ENCODE results near the gene ATOH8. TPM values are rescaled to one million over a fixed set of nuclear protein-coding genes. Genes with fewer than 3 reads are reported as not detected.
"Not testable (repeated sequence)": the region's sequence is repeated elsewhere in the genome, so short reads cannot be mapped to it uniquely, and the experiment has no call there.

Gene ATOH8
- total and polyA plus RNA-seq, 2 donors from 2014 or later, result 11.2 to 18.6 TPM

- no peak overlapping the region for H3K4me3 ChIP-seq (ENCODE audit: low read length in 3 of 3)
- H3K9me3 ChIP-seq (ENCODE audit: control insufficient read depth in 2 of 3, insufficient read depth in 1 of 3, low read length in 3 of 3), result no peaks in the 10 kb centered on the region
- H3K27ac ChIP-seq (ENCODE audit: low read depth in 2 of 2, low read length in 2 of 2), result peak overlapping the region; percentile 16 to 70
- intact Hi-C loops (cut with DNase I), result no loop called here
- H3K4me1 ChIP-seq (ENCODE audit: control insufficient read depth in 2 of 3, insufficient read depth in 2 of 3, low read depth in 1 of 3, low read length in 3 of 3), result peaks cover 0 to 13% (median 3%) of the 10 kb centered on the region in 3 donors
- no peak overlapping the region for H3K9ac ChIP-seq (ENCODE audit: low read length in 3 of 3)
- H3K27me3 ChIP-seq (ENCODE audit: control insufficient read depth, insufficient read depth, low read length), result no peaks in the 10 kb centered on the region
- FAIRE-seq, result no peak
- H3K36me3 ChIP-seq (ENCODE audit: control insufficient read depth in 2 of 3, insufficient read depth in 3 of 3, low read length in 3 of 3), result no peaks in the 10 kb centered on the region
- no peak for DNase-seq
- no peak for TF ChIP-seq CTCF (IDR thresholded peaks at IDR 0.05; ENCODE audit: borderline replicate concordance, extremely low read depth, insufficient read depth)
These were observed 41.5 kb upstream of the ATOH8 start for GRCh38 chr2:85712336-85712735.

GRCh38 chr2:85712849-85713612 is 40.8 kb upstream of the ATOH8 start:
- DNase-seq (peak in 3 of 5 donors; percentile 57 to 71 (median 64)), FAIRE-seq (no peak)
- Histone ChIP-seq H3K36me3 (ENCODE audit: control insufficient read depth in 2 of 3, insufficient read depth in 3 of 3, low read length in 3 of 3) (no peaks in the 10 kb centered on the region), H3K27me3 (ENCODE audit: control insufficient read depth, insufficient read depth, low read length) (no peaks in the 10 kb centered on the region), H3K9me3 (ENCODE audit: control insufficient read depth in 2 of 3, insufficient read depth in 1 of 3, low read length in 3 of 3) (no peaks in the 10 kb centered on the region), H3K4me3 (ENCODE audit: low read length in 3 of 3) (no peak overlapping the region), H3K4me1 (ENCODE audit: control insufficient read depth in 2 of 3, insufficient read depth in 2 of 3, low read depth in 1 of 3, low read length in 3 of 3) (peaks cover 0 to 10% (median 3%) of the 10 kb centered on the region in 3 donors), H3K9ac (ENCODE audit: low read length in 3 of 3) (no peak overlapping the region), H3K27ac (ENCODE audit: low read depth in 2 of 2, low read length in 2 of 2) (peak overlapping the region in 1 of 2 donors; percentile 70)
- TF ChIP-seq CTCF (IDR thresholded peaks at IDR 0.05; ENCODE audit: borderline replicate concordance, extremely low read depth, insufficient read depth), result no peak
- intact Hi-C loops (cut with DNase I), result no loop called here

- no peaks in the 10 kb centered on the region for H3K36me3 ChIP-seq (ENCODE audit: control insufficient read depth in 2 of 3, insufficient read depth in 3 of 3, low read length in 3 of 3)
- DNase-seq (no peak), FAIRE-seq (no peak)
- H3K9ac ChIP-seq (ENCODE audit: low read length in 3 of 3), result no peak overlapping the region
- no peak overlapping the region for H3K4me3 ChIP-seq (ENCODE audit: low read length in 3 of 3)
- no peaks in the 10 kb centered on the region for H3K27me3 ChIP-seq (ENCODE audit: control insufficient read depth, insufficient read depth, low read length)
- no peak for TF ChIP-seq CTCF (IDR thresholded peaks at IDR 0.05; ENCODE audit: borderline replicate concordance, extremely low read depth, insufficient read depth)
- H3K27ac ChIP-seq (ENCODE audit: low read depth in 2 of 2, low read length in 2 of 2), result no peak overlapping the region
- H3K4me1 ChIP-seq (ENCODE audit: control insufficient read depth in 2 of 3, insufficient read depth in 2 of 3, low read depth in 1 of 3, low read length in 3 of 3), result peaks cover 0 to 7% (median 3%) of the 10 kb centered on the region in 3 donors
- H3K9me3 ChIP-seq (ENCODE audit: control insufficient read depth in 2 of 3, insufficient read depth in 1 of 3, low read length in 3 of 3), result no peaks in the 10 kb centered on the region
- intact Hi-C loops (cut with DNase I), result no loop called here
These were observed 40.0 kb upstream of the ATOH8 start for GRCh38 chr2:85713836-85714235.

- H3K27ac ChIP-seq (ENCODE audit: low read depth in 2 of 2, low read length in 2 of 2); H3K4me3 ChIP-seq (ENCODE audit: low read length in 3 of 3); H3K9me3 ChIP-seq (ENCODE audit: control insufficient read depth in 2 of 3, insufficient read depth in 1 of 3, low read length in 3 of 3); intact Hi-C loops (cut with DNase I); FAIRE-seq; H3K4me1 ChIP-seq (ENCODE audit: control insufficient read depth in 2 of 3, insufficient read depth in 2 of 3, low read depth in 1 of 3, low read length in 3 of 3); DNase-seq; H3K36me3 ChIP-seq (ENCODE audit: control insufficient read depth in 2 of 3, insufficient read depth in 3 of 3, low read length in 3 of 3); H3K27me3 ChIP-seq (ENCODE audit: control insufficient read depth, insufficient read depth, low read length); H3K9ac ChIP-seq (ENCODE audit: low read length in 3 of 3): not testable (repeated sequence)
These were observed 39.4 kb upstream of the ATOH8 start for GRCh38 chr2:85714421-85714820.
